Activated CD4-positive, CD25-positive, alpha-beta regulatory T cell treated with anti-CD3 and anti-CD28 coated beads, Interleukin-2, amount 50 U/mL, for 24 hours (primary cell): Measurements from ENCODE around the gene VASH2.
"Not testable (repeated sequence)": the region's sequence is repeated elsewhere in the genome, so short reads cannot be mapped to it uniquely, and the experiment has no call there.

Experiments
- ATAC-seq, 2 donors: fragments of 150-1000 bp; cut with Tn5 transposase; one replicate each; pipeline ENCODE4 v1.10.0; 2021; ENCODE audit warnings: mild to moderate bottlenecking in 1 of 2, moderate library complexity in 1 of 2

Gene VASH2

DNA sequence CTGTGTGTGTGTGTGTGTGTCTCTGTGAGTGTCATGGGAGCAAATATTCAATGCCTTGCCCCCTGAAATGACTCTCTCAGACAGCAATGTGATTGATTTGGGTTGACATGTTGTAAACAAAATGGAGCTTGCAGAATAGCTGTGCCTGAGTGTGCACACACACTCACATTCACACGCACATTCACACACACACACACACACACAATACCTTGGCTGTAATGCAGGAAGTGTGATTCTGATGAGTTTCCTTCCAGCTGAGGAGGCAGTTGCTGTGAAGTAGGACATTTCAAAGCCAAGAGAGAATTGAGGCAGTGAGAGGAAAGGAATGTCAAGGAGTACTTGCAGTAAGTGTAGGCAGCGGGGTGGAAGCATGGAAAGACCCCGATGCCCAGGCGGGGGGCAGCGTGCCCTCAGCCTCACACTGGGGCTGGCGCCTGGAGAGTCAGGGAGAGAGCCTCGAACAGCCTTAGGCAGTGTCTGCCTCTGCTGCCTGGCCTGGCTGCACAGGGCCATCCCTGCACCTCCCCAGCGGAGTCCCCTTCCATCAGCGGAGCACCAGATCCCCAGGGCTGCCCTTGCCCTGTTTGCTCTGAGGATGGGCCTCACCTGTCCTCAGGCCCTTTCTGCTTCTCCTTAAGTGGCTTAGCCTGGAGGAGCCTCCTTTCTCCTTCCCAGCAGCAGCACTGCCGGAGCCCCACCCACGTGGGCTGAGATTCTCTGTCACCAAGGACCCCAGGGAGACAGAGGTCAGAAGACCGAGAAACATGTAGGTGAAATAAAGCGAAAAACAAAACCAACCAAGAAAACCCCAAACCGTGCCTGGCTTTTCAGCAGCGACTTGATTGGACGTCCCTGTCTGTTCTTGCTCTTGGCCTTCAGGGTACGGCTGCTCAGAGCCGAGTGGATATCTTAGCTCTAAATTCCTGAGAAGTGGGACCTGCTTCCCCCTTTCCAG is 9.2 kb downstream of the VASH2 start:
- peak in 1 of 2 donors; percentile 24 for ATAC-seq

DNA sequence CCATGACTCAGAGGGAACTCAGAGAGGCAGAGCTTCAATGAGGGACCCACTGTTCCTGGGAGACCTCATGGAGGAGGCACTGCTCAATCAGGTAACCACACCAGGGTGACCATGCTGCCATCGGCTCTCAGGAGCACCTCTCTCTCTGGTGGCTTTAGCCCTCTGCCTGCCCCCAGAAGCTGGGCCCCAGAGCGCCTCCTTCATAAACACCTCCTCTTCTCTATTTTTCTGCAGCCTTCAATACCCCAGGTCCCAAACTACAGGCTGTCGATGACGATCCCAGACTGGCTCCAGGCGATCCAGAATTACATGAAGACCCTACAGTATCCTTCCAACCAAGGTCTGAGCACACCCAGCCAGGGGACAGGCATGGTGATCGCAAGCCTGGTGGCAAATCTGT is 10.6 kb downstream of the VASH2 start:
- no peak for ATAC-seq

DNA sequence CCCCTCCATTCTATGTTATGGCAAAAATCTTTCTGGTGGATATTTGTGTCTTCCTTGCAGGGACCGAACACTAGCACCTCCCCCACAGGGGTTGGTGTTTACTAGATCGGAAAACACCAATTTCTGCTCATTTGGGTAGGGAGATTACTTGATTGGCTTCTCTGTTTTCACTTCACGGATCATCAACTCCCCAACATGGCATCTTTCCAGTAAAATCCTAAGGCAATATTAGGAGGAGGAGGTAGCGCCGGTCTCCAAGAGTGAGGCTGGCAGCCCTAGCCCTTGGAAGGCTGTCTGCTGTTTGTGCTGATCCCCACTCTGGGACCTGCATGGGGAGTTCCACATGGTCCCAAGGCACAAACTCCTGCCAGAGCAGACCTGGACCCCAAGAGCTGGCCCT is 12.2 kb downstream of the VASH2 start:
- no peak for ATAC-seq

DNA sequence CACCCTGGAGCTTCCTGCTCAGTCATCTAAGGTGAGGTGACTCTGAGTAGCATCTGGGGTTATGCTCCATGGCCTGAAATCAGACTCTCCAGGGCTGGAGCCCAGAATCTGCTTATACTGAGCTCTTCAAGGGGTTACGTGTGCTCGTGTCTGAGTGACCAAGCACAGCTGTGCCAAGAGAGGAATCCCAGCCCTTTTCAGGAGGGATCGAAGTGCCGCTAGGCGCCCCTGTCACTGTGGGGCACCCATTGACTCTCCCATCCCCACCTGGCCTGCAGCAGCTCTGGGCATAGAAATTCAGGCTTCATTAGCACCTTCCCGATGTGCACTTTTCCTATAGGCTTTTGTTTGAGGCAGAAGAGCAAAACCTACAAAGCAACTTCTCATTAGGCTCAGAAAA is 13.8 kb downstream of the VASH2 start:
- ATAC-seq: no peak

DNA sequence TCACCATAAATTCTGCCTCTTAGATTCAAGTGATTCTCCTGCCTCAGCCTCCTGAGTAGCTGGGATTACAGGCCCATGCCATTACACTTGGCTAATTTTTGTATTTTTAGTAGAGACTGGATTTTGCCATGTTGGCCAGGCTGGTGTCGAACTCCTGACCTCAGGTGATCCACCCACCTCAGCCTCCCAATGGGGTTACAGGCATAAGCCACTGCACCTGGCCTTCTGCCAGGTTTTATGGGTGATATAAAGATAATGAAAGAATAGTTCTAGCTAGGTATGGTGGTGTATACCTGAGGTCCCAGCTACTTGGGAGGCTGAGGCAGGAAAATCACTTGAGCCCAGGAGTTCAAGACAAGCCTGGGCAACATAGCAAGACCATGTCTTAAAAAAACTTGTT is 14.7 kb downstream of the VASH2 start:
- ATAC-seq: not testable (repeated sequence)

DNA sequence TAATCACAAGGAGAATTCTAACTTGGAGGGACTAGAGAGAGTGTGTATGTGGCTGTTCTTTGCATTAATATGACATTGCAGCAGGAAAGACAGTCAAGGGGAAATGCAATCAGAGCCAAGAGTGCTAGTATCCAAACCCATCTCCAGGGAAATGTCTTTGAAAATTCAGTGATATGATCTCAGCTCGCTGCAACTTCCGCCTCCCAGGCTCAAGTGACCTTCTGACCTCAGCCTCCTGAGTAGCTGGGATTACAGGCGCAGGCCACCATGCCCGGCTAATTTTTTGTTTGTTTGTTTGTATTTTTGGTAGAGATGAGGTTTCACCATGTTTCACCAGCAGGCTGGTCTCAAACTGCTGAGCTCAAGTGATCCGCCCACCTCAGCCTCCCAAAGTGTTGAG is 16.3 kb downstream of the VASH2 start:
- ATAC-seq: no peak

DNA sequence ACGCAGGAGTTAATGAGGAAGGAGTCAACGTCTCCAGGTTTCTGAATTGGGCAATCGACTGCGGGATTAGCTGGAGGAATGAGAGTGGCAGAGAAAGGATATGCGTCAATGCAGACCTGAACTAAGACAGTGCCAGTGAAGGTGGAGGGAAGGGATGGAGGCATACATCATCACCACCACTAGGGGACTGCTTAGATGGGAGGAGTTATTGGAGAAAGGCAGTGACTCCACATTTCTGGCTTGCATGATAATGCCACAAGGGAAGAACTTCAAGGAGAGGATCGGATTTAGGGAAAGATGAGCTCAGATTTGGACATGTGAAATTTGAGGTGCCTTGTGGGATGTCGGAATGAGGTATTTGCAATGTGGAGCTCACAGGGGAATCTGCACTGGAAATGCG is 17.5 kb downstream of the VASH2 start:
- ATAC-seq: peak in 1 of 2 donors; percentile 51

DNA sequence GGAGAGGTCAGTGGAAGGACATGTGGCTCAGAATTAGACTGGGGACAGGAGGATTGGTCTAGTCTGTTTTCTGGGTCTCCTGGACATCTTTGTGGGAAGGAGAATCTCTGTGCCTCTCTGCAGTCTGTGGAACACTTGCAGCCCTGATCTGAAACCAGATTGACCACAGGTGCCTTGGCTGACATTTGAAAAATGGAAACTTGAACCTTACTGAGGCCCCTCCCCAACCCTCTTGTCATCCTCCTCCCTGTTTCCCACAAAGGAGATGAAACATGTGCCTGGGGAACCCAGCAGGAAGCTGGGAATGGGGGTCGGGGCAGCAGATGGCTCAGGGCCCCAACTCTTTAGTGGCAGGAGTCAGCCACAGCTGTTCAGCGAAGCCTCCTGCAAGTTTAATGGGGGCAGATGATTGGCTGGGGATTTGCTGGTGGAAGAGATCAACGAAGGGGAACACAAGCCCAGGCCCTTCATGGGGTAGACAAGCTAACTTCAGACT is 18.1 kb downstream of the VASH2 start:
- no peak for ATAC-seq

DNA sequence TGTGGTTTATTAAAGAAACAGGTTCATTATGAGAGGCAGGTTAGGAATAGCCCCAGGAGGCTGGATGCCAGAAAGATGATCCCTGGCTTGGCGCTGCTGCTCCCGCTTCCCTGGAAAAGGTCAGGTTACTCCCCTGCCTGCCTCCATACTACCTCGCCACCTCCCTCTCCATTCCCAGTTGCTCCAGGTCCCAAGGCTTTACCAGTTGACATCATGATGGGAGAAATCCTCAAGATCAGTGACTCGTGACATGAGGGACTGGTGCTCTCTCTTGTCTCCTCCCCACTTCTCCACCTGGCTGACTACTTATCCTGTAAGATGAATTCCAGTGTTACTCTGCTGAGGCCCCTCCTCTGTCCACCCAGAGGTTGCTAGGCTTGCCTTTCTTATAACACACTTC is 19.7 kb downstream of the VASH2 start:
- no peak for ATAC-seq

DNA sequence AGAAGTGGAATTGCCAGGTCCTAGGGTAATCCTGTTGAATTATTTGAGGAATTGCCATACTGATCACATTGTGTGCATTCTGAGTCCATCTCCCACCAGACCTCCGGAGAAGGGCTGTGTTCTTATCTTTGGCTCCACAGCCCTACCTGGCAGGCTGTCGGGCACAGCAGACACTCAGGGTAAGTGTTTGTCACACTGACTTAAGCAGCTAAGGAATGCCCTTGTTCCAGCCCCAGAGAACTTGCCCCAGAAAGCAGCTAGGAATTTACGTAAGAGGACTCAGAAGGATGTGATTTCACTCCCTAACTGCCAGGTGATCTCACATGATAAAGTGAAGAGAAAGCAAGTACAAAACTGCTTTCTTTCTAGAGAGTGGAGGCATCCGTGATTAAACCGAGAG is 21.0 kb downstream of the VASH2 start:
- ATAC-seq: no peak

DNA sequence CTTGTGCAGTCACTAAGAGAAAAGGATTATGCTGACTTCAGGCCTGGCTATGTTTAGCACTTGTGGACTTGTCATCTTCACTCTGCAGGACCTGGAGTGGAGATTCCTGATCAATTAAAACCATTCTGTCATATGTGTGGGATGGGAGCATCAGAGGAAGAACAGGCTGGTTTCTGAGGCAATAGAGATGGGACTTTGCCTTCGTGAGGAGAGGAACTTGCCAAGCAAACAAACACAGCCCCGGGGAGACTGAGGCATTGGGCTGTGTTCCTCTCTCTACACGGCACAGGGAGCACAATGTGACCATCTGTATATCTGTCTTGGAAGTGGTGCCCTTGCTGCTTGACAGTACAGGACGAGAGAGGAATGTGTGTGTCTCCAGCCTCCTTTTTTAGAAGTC is 23.1 kb downstream of the VASH2 start:
- no peak for ATAC-seq

DNA sequence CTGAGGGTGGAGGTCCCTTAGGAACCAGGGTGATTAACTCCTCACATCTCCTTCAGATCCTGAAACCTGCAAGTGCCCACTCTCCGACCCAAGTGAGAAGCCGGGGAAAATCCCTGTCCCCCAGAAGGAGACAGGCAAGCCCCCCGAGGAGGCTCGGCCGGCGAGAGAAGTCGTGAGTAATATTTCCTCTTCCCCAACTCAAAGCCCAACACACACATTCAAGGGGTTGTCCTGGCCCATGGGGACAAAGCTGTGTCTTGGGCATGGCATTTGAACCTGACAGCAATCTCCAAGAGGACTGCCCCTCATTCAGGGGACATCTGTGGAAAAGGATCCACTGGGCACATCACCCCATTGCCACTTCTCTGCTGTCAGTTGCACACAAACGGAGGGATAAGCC is 23.6 kb downstream of the VASH2 start:
- ATAC-seq: no peak

DNA sequence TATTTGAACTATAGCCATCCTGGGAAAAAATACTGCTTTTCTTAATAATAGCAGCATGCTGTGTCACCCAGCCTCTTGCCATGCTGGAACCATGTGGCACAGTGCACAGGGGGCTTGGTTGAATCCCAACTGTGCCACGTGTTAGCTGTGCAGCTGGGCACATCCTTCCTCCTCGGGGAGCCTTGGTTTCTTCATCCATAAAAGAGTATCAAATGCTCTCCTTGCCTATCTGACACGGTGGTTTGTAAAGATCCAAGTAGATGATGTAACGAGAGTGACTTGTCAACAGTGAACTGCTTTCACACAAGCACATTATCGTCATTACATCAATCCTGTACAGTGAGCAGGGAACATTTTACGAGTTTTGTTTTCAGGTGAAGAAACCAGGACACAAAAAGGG is 24.4 kb downstream of the VASH2 start:
- ATAC-seq: no peak

DNA sequence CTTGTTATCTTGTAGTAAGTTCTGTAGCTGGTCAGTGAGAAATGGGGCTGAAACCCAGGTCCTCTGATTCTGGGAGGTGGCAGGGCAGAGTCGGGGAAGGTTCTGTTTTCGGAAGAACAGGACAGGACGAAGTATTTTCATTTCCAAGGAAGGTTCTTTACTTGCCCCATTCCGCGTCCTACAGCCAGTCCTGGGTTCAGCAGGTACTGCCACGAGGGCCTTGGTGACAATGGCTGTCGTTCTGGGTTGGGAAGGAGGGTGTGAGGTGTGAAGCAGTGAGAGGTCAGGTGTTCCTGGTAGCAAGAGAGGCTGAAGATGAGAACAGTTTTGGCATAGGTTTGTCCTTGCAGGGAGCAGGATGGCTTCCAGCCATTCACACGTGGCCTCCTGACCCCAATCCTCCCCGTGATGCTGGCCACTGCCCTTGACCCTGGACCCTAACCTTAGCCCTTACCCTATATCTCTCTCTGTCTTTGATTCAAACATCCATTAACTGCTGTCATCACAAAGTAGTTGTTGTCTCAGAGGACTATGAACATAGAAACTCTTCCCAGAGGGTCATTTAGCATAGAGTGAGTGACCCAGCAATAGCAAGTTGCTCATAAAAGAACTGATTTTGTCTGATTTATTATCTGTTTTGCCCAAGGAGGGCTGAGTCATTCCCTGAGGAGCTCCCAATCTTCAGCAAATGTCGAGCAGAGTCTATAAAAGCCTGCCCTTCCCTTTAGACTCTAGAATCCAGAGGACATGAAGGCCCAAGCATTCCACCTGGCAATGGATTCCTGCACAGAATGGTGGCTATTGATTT is 25.0 kb downstream of the VASH2 start:
- ATAC-seq: no peak

DNA sequence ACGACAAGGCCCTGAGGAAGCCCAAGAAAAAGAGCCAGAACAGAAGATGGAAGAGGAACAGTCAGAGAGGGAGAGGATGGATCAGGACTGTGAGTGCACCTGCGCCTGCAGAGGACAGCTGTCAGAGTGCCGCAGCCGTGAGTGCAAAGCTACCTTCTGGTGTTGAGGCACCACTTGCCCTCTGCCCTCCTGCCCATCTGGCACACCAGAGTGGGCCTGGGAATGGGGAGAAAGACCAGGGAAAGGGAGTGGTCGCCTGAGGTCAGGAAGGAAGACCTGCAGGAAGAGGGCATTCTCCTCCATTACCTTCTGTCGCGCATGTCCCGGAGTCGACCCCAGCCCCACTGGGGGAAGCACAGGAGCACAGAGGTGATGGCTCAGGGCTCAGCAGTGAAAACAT is 26.2 kb downstream of the VASH2 start:
- no peak for ATAC-seq

DNA sequence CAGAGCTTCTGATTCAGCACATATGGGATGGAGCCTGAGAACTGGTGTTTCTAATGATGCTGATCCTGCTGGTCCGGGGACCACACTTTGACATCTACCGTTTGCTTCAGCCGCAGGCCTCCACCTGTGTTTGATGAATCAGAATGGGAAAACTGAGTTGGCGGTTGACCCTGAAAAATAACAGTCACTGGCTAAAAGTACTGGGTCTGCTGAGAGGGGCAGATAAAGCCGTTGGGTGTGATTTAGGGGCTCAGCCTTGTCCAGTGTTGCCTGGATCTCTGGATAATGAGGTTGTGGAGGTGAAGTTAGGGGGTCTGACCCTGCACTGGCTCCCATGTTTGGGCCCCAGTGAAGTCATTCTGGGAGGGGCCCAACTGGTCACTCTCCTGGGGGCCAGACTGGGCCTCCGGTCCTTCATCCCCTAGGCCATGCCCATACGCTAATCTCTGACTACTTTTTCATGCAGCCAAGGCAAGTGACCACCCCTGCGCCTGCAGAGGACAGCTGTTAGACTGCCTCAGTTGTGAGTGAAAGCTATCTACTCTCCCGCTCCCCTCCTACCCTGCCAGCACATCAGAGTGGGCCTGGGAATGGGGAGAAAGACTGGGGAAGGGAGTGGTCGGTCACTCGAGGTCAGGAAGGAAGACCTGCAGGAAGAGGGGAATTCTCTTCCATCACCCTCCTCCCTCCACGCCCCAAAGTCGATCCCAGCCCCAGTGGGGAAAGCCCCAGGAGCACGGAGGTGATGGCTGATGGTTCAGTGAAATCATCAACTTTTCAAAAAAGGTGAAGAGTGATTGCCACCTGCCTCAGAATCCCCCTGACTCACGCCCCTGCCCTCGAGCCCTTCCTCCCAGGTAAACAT is 27.7 kb downstream of the VASH2 start:
- ATAC-seq: peak in 1 of 2 donors; percentile 59

DNA sequence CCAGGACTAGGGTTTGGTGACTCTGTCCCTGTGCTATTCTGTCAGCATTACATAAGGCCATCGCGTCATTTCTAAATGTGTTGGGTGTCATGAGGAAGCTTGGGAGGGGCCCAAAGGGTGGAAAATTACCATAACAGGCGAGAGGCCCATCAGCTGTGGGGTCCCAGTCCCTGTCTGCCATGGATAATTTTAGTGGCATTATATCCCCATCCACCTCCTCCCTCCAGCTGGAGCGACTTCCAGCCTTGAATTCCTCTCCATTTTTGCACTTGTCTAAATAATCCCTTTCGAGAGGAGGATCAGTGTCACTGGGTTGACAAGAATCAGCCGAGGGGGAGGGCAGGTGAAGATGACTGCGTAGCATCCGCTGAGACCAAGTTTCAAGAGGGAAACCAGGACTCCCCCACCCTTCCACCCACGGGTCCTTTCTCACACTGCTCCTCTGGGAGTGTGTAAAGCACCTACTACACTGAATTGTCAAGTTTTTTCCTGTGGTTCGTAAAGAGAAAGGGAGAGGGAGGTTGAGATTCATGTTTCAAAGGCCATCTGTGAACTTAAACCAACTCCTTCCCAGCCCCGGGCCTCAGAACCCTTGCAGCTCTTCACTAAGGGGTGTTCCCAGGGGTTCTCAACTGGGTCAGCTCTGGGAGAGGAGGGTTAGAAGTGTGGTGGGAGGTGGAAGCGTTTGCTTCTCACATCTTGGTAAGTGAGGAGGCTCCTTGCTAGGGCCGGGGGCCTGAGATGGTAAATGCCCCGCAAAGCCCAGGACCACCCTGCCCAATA is 29.2 kb downstream of the VASH2 start:
- peak; percentile 41 to 55 for ATAC-seq

DNA sequence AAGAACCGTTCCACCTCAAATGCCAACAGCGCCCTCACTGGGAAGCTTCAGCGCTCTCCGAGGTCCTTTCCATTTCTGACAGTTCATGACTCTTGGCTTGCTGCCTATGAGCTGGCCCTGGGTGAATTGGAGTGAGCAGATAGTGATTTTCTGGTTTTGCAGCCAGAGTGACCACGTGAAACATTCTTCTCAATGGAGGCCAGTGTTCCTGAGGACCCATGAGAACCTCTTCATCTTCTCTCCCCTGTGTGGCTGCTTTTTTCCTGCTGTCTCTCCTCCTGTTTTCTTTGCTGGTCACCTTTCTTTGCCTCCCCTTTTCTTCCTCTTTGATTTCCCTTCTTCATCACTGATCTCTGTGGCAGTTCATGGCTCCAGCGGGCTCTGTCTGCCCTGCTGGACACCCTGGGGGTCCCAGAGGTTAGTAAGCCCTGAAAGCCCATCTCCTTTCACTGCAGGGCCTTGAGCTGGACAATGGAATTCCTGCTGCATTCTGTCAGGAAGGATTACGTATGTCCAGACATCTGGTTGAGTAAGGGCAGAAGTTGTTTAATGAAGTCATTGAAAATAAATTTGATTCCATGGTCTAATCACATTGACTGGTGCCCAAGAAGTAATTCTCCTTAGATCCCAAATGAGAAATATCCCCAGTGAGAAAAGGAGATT is 29.9 kb downstream of the VASH2 start:
- no peak for ATAC-seq

DNA sequence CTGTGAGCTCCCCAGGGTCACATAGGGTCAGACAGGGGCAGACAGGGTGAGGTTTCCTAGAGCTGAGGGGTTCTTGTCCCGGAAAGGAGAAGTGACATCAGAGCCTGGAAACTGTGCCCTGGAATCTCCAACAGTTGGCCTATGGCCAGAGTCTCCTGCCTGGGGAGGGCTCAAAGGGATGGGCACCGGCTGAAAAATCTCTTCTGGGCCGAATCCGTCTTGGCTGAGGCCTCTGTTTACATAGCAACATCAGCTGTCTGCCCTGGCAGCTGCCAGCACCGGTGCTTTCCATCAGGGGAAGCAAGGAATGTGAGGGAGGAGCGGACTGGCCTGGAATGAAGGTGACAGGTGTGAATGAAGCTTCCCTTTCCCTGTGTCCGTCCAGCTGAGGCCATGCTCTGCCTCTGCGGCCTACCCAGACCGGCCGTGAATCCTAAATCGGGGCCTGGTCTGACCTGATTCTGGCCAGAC is 30.7 kb downstream of the VASH2 start:
- no peak for ATAC-seq

DNA sequence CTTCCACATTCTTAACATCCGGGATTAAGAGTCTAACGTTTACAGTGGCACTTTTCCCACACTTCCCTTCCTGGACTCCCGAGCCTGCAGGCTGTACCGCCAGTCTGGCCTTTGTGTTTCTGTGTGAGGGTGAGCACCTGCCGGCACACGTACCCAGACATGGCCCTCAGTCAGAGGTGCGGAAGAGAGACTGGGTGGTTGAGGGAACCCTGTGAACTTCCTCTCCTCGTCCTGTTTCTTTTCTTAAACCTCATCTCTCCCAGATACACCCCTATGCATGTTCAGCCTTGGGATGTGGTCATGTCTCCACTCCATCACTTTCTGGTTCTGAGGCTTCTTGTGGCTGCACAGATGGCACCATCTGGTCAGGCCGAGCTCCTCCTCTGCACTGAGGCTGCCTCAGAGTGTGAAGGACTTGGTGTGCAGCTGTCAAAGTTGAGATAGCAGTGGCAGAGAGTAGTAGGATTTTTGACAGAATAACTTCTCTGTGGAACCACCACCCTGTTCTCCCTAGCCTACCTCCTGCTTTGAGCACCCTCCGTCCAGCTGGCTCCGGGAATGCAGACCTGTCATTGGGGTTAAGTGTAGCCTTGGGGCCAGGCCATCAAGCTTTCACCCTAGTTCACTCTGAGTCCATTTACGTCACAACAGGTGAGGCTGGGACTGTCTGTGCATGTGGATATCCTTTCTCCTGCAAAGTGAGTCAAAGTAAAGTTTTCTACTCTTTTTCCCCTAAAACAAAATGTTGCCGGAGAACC is 31.4 kb downstream of the VASH2 start:
- peak in 1 of 2 donors; percentile 17 for ATAC-seq
